Gastrocnemius medialis (tissue), 4 donors: Measurements from ENCODE around the gene SORBS2. TPM values are rescaled to one million over a fixed set of nuclear protein-coding genes. Genes with fewer than 3 reads are reported as not detected.

Experiments used
- ATAC-seq, 2 donors: fragments of 150-250 bp; one replicate each; pipeline ENCODE4 v1.9.1; 2016
- DNase-seq, 2 donors: peaks; one replicate each; pipeline ENCODE4 v3.0.0-alpha.2; 2019
- H3K27ac ChIP-seq, 4 donors: fragments of 200-600 bp; sonication (generic); 1 replicate in 1 of 4; 2 replicates in 3 of 4; pipeline ENCODE4 v1.5.1; 2016 to 2018; ENCODE audit warnings: mild to moderate bottlenecking in 2 of 4, moderate library complexity in 1 of 4
- H3K27me3 ChIP-seq, 3 donors: fragments of 200-600 bp; sonication (generic) in 2 of 3; 1 replicate in 1 of 3; 2 replicates in 2 of 3; pipeline versions ENCODE4 v1.5.1 to v1.6.0; 2016 to 2019; ENCODE audit warnings: mild to moderate bottlenecking in 1 of 3, moderate library complexity in 1 of 3
- H3K36me3 ChIP-seq, 2 donors: fragments of 200-600 bp; sonication (generic) in 1 of 2; one replicate each; pipeline ENCODE4 v1.5.1; 2017 to 2018
- H3K4me1 ChIP-seq, 2 donors: fragments of 200-600 bp; sonication (generic) in 1 of 2; one replicate each; pipeline ENCODE4 v1.5.1; 2016 to 2017; ENCODE audit warnings: mild to moderate bottlenecking in 2 of 2
- H3K4me3 ChIP-seq, 4 donors: fragments of 200-600 bp; sonication (generic) in 3 of 4; 1 replicate in 1 of 4; 2 replicates in 3 of 4; pipeline ENCODE4 v1.5.1; 2016 to 2019; ENCODE audit warnings: mild to moderate bottlenecking in 2 of 4
- H3K9me3 ChIP-seq, 3 donors: fragments of 200-600 bp; sonication (generic) in 2 of 3; 1 replicate in 1 of 3; 2 replicates in 2 of 3; pipeline ENCODE4 v1.5.1; 2016 to 2019
- CTCF ChIP-seq, 5 experiments: fragments of 450-650 bp in 3 of 5; fragments of 200-600 bp in 2 of 5; sonication (generic) in 2 of 5; IDR thresholded peaks in 4 of 5; conservative IDR thresholded peaks in 1 of 5; 1 replicate in 4 of 5; 2 replicates in 1 of 5; pipeline ENCODE4 v1.5.1; 2016 to 2019; ENCODE audit warnings: antibody characterized with exemption in 5 of 5, mild to moderate bottlenecking in 3 of 5, moderate library complexity in 3 of 5
- POLR2A ChIP-seq, 2 donors: fragments of 450-650 bp; IDR thresholded peaks; one replicate each; pipeline ENCODE4 v1.6.1; 2017; ENCODE audit warnings: antibody characterized with exemption in 2 of 2, mild to moderate bottlenecking in 2 of 2, moderate library complexity in 2 of 2
- in situ Hi-C, 4 donors: fragments of 200-750 bp; cut with MboI; loops; one replicate each; pipeline versions ENCODE4 v1.15.0 to v1.8.0; 2017; ENCODE audit warnings: low sequenced_read_pairs in 4 of 4
- intact Hi-C: fragments of 100-400 bp; cut with DNase I; formaldehyde crosslinking; loops from one replicate; pipeline ENCODE4 v1.15.1; 2023; ENCODE audit warnings: low total_unique reads
- total RNA-seq, 4 donors: library from RNA; depleted of rRNA; stranded (reverse); fragments of >200 nt; gene quantifications; one replicate each; pipeline versions ENCODE4 v1.1.0 to v1.2.3, GENCODE V29; 2016

Gene SORBS2
- total RNA-seq, 4 donors from 2014 or later, result 15.3 to 64.5 (median 17.4) TPM

- in situ Hi-C loops (no loop called here), intact Hi-C loops (no loop called here)
- Histone ChIP-seq H3K4me1 (no peaks in the 10 kb centered on the region), H3K27me3 (no peaks in the 10 kb centered on the region), H3K27ac (no peak overlapping the region), H3K4me3 (no peak overlapping the region), H3K9me3 (no peaks in the 10 kb centered on the region), H3K36me3 (no peaks in the 10 kb centered on the region)
- DNase-seq (no peak), ATAC-seq (no peak)
- no peak for TF ChIP-seq CTCF (IDR thresholded peaks at IDR 0.05 in 4 of 5, conservative IDR thresholded peaks at IDR 0.05 in 1 of 5)
- TF ChIP-seq POLR2A (IDR thresholded peaks at IDR 0.05), result no peak
Observed at GRCh38 chr4:185735866-185736400, 76.1 kb downstream of the SORBS2 start.

- no peak overlapping the region for H3K4me3 ChIP-seq
- ATAC-seq, result no peak
- H3K9me3 ChIP-seq, result no peaks in the 10 kb centered on the region
- TF ChIP-seq CTCF (IDR thresholded peaks at IDR 0.05 in 4 of 5, conservative IDR thresholded peaks at IDR 0.05 in 1 of 5) (no peak), POLR2A (IDR thresholded peaks at IDR 0.05) (no peak)
- H3K4me1 ChIP-seq, result no peaks in the 10 kb centered on the region
- H3K36me3 ChIP-seq, result no peaks in the 10 kb centered on the region
- no peak overlapping the region for H3K27ac ChIP-seq
- in situ Hi-C loops (no loop called here), intact Hi-C loops (no loop called here)
- DNase-seq, result no peak
- H3K27me3 ChIP-seq, result no peaks in the 10 kb centered on the region
Observed at GRCh38 chr4:185734930-185735329, 77.1 kb downstream of the SORBS2 start.

- no peaks in the 10 kb centered on the region for H3K4me1 ChIP-seq
- no peak overlapping the region for H3K4me3 ChIP-seq
- ATAC-seq (no peak), DNase-seq (no peak)
- H3K36me3 ChIP-seq, result no peaks in the 10 kb centered on the region
- H3K9me3 ChIP-seq, result no peaks in the 10 kb centered on the region
- intact Hi-C loops, result no loop called here
- in situ Hi-C loops, result no loop called here
- no peak for TF ChIP-seq CTCF (IDR thresholded peaks at IDR 0.05 in 4 of 5, conservative IDR thresholded peaks at IDR 0.05 in 1 of 5)
- TF ChIP-seq POLR2A (IDR thresholded peaks at IDR 0.05), result no peak
- no peak overlapping the region for H3K27ac ChIP-seq
- no peaks in the 10 kb centered on the region for H3K27me3 ChIP-seq
Observed at GRCh38 chr4:185734214-185734613, 77.8 kb downstream of the SORBS2 start.

GRCh38 chr4:185730849-185731608 is 81.0 kb downstream of the SORBS2 start:
- peaks cover 0 to 5% of the 10 kb centered on the region in 2 donors for H3K4me1 ChIP-seq
- in situ Hi-C loops, result no loop called here
- DNase-seq, result no peak
- ATAC-seq, result no peak
- H3K4me3 ChIP-seq, result no peak overlapping the region
- TF ChIP-seq CTCF (IDR thresholded peaks at IDR 0.05 in 4 of 5, conservative IDR thresholded peaks at IDR 0.05 in 1 of 5) (no peak), POLR2A (IDR thresholded peaks at IDR 0.05) (no peak)
- no peaks in the 10 kb centered on the region for H3K9me3 ChIP-seq
- no peak overlapping the region for H3K27ac ChIP-seq
- intact Hi-C loops, result no loop called here
- no peaks in the 10 kb centered on the region for H3K27me3 ChIP-seq
- no peaks in the 10 kb centered on the region for H3K36me3 ChIP-seq
